ENCODE results near the gene CDK5R2. TPM values are rescaled to one million over a fixed set of nuclear protein-coding genes. Genes with fewer than 3 reads are reported as not detected.

The CDK5R2 gene
- total RNA-seq, 4 donors from 2014 or later = not detected

DNA sequence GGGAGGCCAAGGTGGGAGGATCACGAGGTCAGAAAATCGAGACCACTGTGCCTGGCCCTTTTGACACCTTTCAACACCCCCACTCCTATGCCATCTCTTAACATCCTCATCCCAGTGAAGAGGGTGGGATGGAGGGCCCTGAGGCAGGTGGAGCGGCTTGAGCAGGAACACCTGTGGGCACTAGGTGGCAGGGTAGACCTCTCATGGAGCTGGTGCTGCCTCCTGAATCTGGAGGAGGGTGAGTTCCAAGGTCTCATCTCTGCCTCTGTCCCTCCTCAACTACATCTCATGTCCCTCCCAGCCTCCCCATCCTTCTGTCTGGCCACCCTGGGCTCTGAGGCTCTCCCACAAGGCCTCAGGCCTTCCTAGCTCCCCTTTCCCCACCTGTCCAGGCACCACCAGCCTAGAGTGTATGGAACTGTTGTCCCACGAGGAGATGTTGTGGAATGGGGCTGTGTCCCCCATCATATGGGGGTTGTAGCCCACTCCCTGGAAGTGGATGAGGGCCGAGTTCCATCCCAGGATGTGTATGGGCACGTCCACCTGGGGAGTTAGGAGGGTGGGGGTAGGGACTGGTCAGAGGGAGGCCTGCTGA lies 50.8 kb downstream of the CDK5R2 start:
- no peak for ATAC-seq
- no peak for DNase-seq
- no peaks in the 10 kb centered on the region for H3K9me3 ChIP-seq
- no peaks in the 10 kb centered on the region for H3K36me3 ChIP-seq
- intact Hi-C loops (cut with DNase I; ENCODE audit: low total_unique reads) (no loop called here), in situ Hi-C loops (cut with MboI; ENCODE audit: low sequenced_read_pairs in 4 of 4) (loop anchor here in 1 of 4 donors (25.0 kb wide), 1 partner anchor 302 kb away; the partner anchor contains the start of gene PTPRN)
- H3K27ac ChIP-seq = no peak overlapping the region
- H3K4me1 ChIP-seq = no peaks in the 10 kb centered on the region
- TF ChIP-seq, protein P1, sequence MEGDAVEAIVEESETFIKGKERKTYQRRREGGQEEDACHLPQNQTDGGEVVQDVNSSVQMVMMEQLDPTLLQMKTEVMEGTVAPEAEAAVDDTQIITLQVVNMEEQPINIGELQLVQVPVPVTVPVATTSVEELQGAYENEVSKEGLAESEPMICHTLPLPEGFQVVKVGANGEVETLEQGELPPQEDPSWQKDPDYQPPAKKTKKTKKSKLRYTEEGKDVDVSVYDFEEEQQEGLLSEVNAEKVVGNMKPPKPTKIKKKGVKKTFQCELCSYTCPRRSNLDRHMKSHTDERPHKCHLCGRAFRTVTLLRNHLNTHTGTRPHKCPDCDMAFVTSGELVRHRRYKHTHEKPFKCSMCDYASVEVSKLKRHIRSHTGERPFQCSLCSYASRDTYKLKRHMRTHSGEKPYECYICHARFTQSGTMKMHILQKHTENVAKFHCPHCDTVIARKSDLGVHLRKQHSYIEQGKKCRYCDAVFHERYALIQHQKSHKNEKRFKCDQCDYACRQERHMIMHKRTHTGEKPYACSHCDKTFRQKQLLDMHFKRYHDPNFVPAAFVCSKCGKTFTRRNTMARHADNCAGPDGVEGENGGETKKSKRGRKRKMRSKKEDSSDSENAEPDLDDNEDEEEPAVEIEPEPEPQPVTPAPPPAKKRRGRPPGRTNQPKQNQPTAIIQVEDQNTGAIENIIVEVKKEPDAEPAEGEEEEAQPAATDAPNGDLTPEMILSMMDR (IDR thresholded peaks at IDR 0.05 in 4 of 5, conservative IDR thresholded peaks at IDR 0.05 in 1 of 5) = no peak
- TF ChIP-seq POLR2A (IDR thresholded peaks at IDR 0.05) = no peak
- peaks cover 9 to 16% (median 15%) of the 10 kb centered on the region in 3 donors for H3K27me3 ChIP-seq
- no peak overlapping the region for H3K4me3 ChIP-seq

DNA sequence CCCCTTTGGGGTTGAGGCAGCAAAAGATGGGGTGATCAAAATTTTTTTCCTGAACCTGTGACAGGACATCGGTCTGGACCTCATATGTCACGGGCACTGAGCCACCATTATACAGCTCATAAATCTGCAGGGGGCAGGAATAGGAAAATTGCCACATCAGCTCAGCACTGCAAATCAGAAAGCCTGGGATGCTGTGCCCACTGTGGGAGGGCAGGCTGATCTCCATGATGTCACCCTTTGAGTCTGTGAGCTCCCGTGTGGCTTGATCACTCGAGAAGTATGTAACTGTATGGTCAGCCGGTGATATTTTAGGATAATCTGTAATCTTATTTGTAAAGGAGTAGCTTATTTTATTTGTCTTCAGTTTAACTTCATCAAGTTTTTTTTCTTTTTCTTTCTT lies 51.4 kb downstream of the CDK5R2 start:
- in situ Hi-C loops (cut with MboI; ENCODE audit: low sequenced_read_pairs in 4 of 4) (loop anchor here in 1 of 4 donors (25.0 kb wide), 1 partner anchor 301 kb away; the partner anchor contains the start of gene PTPRN), intact Hi-C loops (cut with DNase I; ENCODE audit: low total_unique reads) (no loop called here)
- H3K27ac ChIP-seq = no peak overlapping the region
- no peak overlapping the region for H3K4me3 ChIP-seq
- H3K9me3 ChIP-seq = no peaks in the 10 kb centered on the region
- peaks cover 3 to 15% (median 10%) of the 10 kb centered on the region in 3 donors for H3K27me3 ChIP-seq
- TF ChIP-seq POLR2A (IDR thresholded peaks at IDR 0.05) = no peak
- TF ChIP-seq, protein P1 (IDR thresholded peaks at IDR 0.05 in 4 of 5, conservative IDR thresholded peaks at IDR 0.05 in 1 of 5) = no peak
- no peaks in the 10 kb centered on the region for H3K4me1 ChIP-seq
- no peaks in the 10 kb centered on the region for H3K36me3 ChIP-seq
- ATAC-seq = no peak
- no peak for DNase-seq

MicroRNAs within 50 kb of the gene (microRNA counts, 767-probe panel; counts per million panel counts)
- microRNA hsa-miR-375 = 356 to 448 counts per million in 2 donors

Small RNAs within 50 kb of the gene (microRNA-seq; reads per million reads assigned to microRNA genes)
- 224 to 250 reads per million in 2 donors for gene MIR375 (ENCODE audit: borderline replicate concordance in 2 of 2)

Other genes starting within 250 kb of the CDK5R2 start
- 10 to 100 TPM in 1 of 4 donors, 1 to 10 TPM in 3; 4.4 to 16.2 (median 6.4) TPM for gene TTLL4, start 248.8 kb upstream of the CDK5R2 start, total RNA-seq
- gene CYP27A1, start 177.5 kb upstream of the CDK5R2 start, total RNA-seq = 10 to 100 TPM; 17.9 to 56.3 (median 26.8) TPM
- gene PRKAG3, start 127.9 kb upstream of the CDK5R2 start, total RNA-seq = 10 to 100 TPM in 3 of 4 donors, 1 to 10 TPM in 1; 8.3 to 65.4 (median 44.3) TPM
- 1 to 10 TPM in 2 of 4 donors, under 1 TPM in 2; 0.36 to 3.9 (median 2.1) TPM for gene WNT6, start 99.9 kb upstream of the CDK5R2 start, total RNA-seq
- not detected for gene WNT10A, start 78.8 kb upstream of the CDK5R2 start, total RNA-seq
- not detected for gene FEV, start 25.5 kb downstream of the CDK5R2 start, total RNA-seq
- not detected for gene CRYBA2, start 33.8 kb downstream of the CDK5R2 start, total RNA-seq
- gene CFAP65, start 81.8 kb downstream of the CDK5R2 start, total RNA-seq = under 1 TPM in 1 of 4 donors, not detected in 3; 0.09 TPM
- gene IHH, start 101.3 kb downstream of the CDK5R2 start, total RNA-seq = under 1 TPM in 1 of 4 donors, not detected in 3; 0.27 TPM
- 10 to 100 TPM; 24.5 to 39.0 (median 26.4) TPM for gene NHEJ1, start 201.1 kb downstream of the CDK5R2 start, total RNA-seq
- 1 to 10 TPM in 1 of 4 donors, under 1 TPM in 1, not detected in 2; 0.11 to 1.5 TPM for gene SLC23A3, start 210.4 kb downstream of the CDK5R2 start, total RNA-seq
- 100 to 1,000 TPM in 1 of 4 donors, 10 to 100 TPM in 3; 53.5 to 114 (median 55.9) TPM for gene CNPPD1, start 217.3 kb downstream of the CDK5R2 start, total RNA-seq
- 10 to 100 TPM; 39.8 to 57.2 (median 44.9) TPM for gene RETREG2, start 218.6 kb downstream of the CDK5R2 start, total RNA-seq
- gene ZFAND2B, start 247.1 kb downstream of the CDK5R2 start, total RNA-seq = 10 to 100 TPM; 33.2 to 60.8 (median 41.2) TPM